Natural killer cell treated with Interleukin-12 subunit alpha and Interleukin-12 subunit beta and Interleukin-15 and Interleukin-18, amount 100 ng/mL, for 72 hours (primary cell): ENCODE data around the gene HAGHL. TPM values are rescaled to one million over a fixed set of nuclear protein-coding genes. Genes with fewer than 3 reads are reported as not detected.

ENCODE experiments used
- ATAC-seq, 2 donors: fragments of 150-1000 bp; cut with Tn5 transposase in 1 of 2; sonication (Bioruptor Pico), chemical (Tn5 transposase) in 1 of 2; 2 replicates each; pipeline ENCODE4 v1.10.0; 2021
- DNase-seq: peaks from one replicate; pipeline ENCODE4 v3.0.0; 2022; ENCODE audit warnings: low spot score
- H3K27ac Mint-ChIP-seq, 2 donors: 1 replicate in 1 of 2; 2 replicates in 1 of 2; pipeline ENCODE4 v1.8.0; 2022; ENCODE audit warnings: mixed read lengths in 2 of 2, mild to moderate bottlenecking in 1 of 2, moderate library complexity in 1 of 2
- H3K27me3 Mint-ChIP-seq, 2 donors: 1 replicate in 1 of 2; 2 replicates in 1 of 2; pipeline ENCODE4 v1.8.0; 2022; ENCODE audit warnings: mixed read lengths in 2 of 2
- H3K36me3 Mint-ChIP-seq: one replicate; pipeline ENCODE4 v1.8.0; 2022; ENCODE audit warnings: mixed read lengths
- H3K4me1 Mint-ChIP-seq, 2 donors: 1 replicate in 1 of 2; 2 replicates in 1 of 2; pipeline ENCODE4 v1.8.0; 2022; ENCODE audit warnings: low read depth in 2 of 2, mixed read lengths in 2 of 2, mild to moderate bottlenecking in 1 of 2
- H3K4me3 Mint-ChIP-seq: one replicate; pipeline ENCODE4 v1.8.0; 2022; ENCODE audit warnings: mixed read lengths
- H3K9me3 Mint-ChIP-seq: 2 replicates; pipeline ENCODE4 v1.8.0; 2022; ENCODE audit warnings: mixed read lengths
- total RNA-seq, 2 donors: library from RNA; stranded (reverse); gene quantifications; one replicate each; pipeline ENCODE4 v1.2.3, GENCODE V29; 2022

HAGHL gene
- total RNA-seq, 2 donors from 2014 or later: 5.4 to 15.3 TPM

GRCh38 chr16:763369-764183, 36.7 kb downstream of the HAGHL start:
- H3K4me1 Mint-ChIP-seq: no peaks in the 10 kb centered on the region
- no peaks in the 10 kb centered on the region for H3K27me3 Mint-ChIP-seq
- no peak overlapping the region for H3K27ac Mint-ChIP-seq
- DNase-seq: no peak
- no peak for ATAC-seq
- no peaks in the 10 kb centered on the region for H3K36me3 Mint-ChIP-seq
- H3K4me3 Mint-ChIP-seq: no peak overlapping the region
- no peaks in the 10 kb centered on the region for H3K9me3 Mint-ChIP-seq

GRCh38 chr16:764184-764750, 37.4 kb downstream of the HAGHL start:
- Mint-ChIP-seq H3K36me3 (no peaks in the 10 kb centered on the region), H3K27ac (no peak overlapping the region), H3K9me3 (no peaks in the 10 kb centered on the region), H3K4me1 (no peaks in the 10 kb centered on the region), H3K27me3 (no peaks in the 10 kb centered on the region), H3K4me3 (no peak overlapping the region)
- DNase-seq: no peak
- ATAC-seq: no peak

- Mint-ChIP-seq H3K4me1 (no peaks in the 10 kb centered on the region), H3K4me3 (no peak overlapping the region), H3K36me3 (no peaks in the 10 kb centered on the region), H3K27me3 (no peaks in the 10 kb centered on the region), H3K27ac (no peak overlapping the region), H3K9me3 (no peaks in the 10 kb centered on the region)
- no peak for DNase-seq
- ATAC-seq: no peak
Measured at GRCh38 chr16:764848-765487, 38.1 kb downstream of the HAGHL start.

GRCh38 chr16:765488-765865, 38.6 kb downstream of the HAGHL start:
- Mint-ChIP-seq H3K4me1 (no peaks in the 10 kb centered on the region), H3K4me3 (no peak overlapping the region), H3K9me3 (no peaks in the 10 kb centered on the region), H3K27ac (no peak overlapping the region), H3K36me3 (no peaks in the 10 kb centered on the region), H3K27me3 (no peaks in the 10 kb centered on the region)
- no peak for ATAC-seq
- DNase-seq: no peak

GRCh38 chr16:766008-766819, 39.3 kb downstream of the HAGHL start:
- no peak overlapping the region for H3K27ac Mint-ChIP-seq
- no peaks in the 10 kb centered on the region for H3K9me3 Mint-ChIP-seq
- H3K36me3 Mint-ChIP-seq: no peaks in the 10 kb centered on the region
- ATAC-seq (no peak), DNase-seq (no peak)
- no peaks in the 10 kb centered on the region for H3K4me1 Mint-ChIP-seq
- H3K4me3 Mint-ChIP-seq: no peak overlapping the region
- H3K27me3 Mint-ChIP-seq: no peaks in the 10 kb centered on the region

- ATAC-seq (no peak), DNase-seq (no peak)
- Mint-ChIP-seq H3K27ac (no peak overlapping the region), H3K27me3 (no peaks in the 10 kb centered on the region), H3K36me3 (no peaks in the 10 kb centered on the region), H3K9me3 (no peaks in the 10 kb centered on the region), H3K4me1 (no peaks in the 10 kb centered on the region), H3K4me3 (no peak overlapping the region)
Measured at GRCh38 chr16:766820-767640, 40.1 kb downstream of the HAGHL start.

GRCh38 chr16:767743-768235, 40.9 kb downstream of the HAGHL start:
- DNase-seq (no peak), ATAC-seq (no peak)
- H3K4me1 Mint-ChIP-seq: no peaks in the 10 kb centered on the region
- no peak overlapping the region for H3K27ac Mint-ChIP-seq
- no peaks in the 10 kb centered on the region for H3K9me3 Mint-ChIP-seq
- no peaks in the 10 kb centered on the region for H3K36me3 Mint-ChIP-seq
- no peak overlapping the region for H3K4me3 Mint-ChIP-seq
- no peaks in the 10 kb centered on the region for H3K27me3 Mint-ChIP-seq

GRCh38 chr16:768428-768827, 41.5 kb downstream of the HAGHL start:
- ATAC-seq: no peak
- no peaks in the 10 kb centered on the region for H3K27me3 Mint-ChIP-seq
- no peaks in the 10 kb centered on the region for H3K4me1 Mint-ChIP-seq
- no peak overlapping the region for H3K27ac Mint-ChIP-seq
- DNase-seq: no peak
- no peak overlapping the region for H3K4me3 Mint-ChIP-seq
- no peaks in the 10 kb centered on the region for H3K36me3 Mint-ChIP-seq
- no peaks in the 10 kb centered on the region for H3K9me3 Mint-ChIP-seq

GRCh38 chr16:769184-769784, 42.4 kb downstream of the HAGHL start:
- DNase-seq: no peak
- no peaks in the 10 kb centered on the region for H3K27me3 Mint-ChIP-seq
- ATAC-seq: no peak
- no peak overlapping the region for H3K4me3 Mint-ChIP-seq
- H3K27ac Mint-ChIP-seq: no peak overlapping the region
- H3K4me1 Mint-ChIP-seq: no peaks in the 10 kb centered on the region
- no peaks in the 10 kb centered on the region for H3K36me3 Mint-ChIP-seq
- H3K9me3 Mint-ChIP-seq: no peaks in the 10 kb centered on the region

GRCh38 chr16:769934-770333, 43.0 kb downstream of the HAGHL start:
- H3K27me3 Mint-ChIP-seq: no peaks in the 10 kb centered on the region
- ATAC-seq: no peak
- no peak overlapping the region for H3K27ac Mint-ChIP-seq
- DNase-seq: no peak
- H3K4me3 Mint-ChIP-seq: no peak overlapping the region
- no peaks in the 10 kb centered on the region for H3K4me1 Mint-ChIP-seq
- H3K36me3 Mint-ChIP-seq: no peaks in the 10 kb centered on the region
- no peaks in the 10 kb centered on the region for H3K9me3 Mint-ChIP-seq

GRCh38 chr16:770411-770810, 43.5 kb downstream of the HAGHL start:
- no peaks in the 10 kb centered on the region for H3K36me3 Mint-ChIP-seq
- H3K27me3 Mint-ChIP-seq: no peaks in the 10 kb centered on the region
- no peak overlapping the region for H3K27ac Mint-ChIP-seq
- H3K4me3 Mint-ChIP-seq: no peak overlapping the region
- no peak for DNase-seq
- H3K4me1 Mint-ChIP-seq: no peaks in the 10 kb centered on the region
- no peak for ATAC-seq
- H3K9me3 Mint-ChIP-seq: no peaks in the 10 kb centered on the region

GRCh38 chr16:772959-773358, 46.1 kb downstream of the HAGHL start:
- Mint-ChIP-seq H3K9me3 (no peaks in the 10 kb centered on the region), H3K27me3 (peaks cover 0 to 3% of the 10 kb centered on the region in 2 donors), H3K27ac (no peak overlapping the region), H3K4me3 (no peak overlapping the region), H3K36me3 (no peaks in the 10 kb centered on the region), H3K4me1 (peaks cover 0 to 2% of the 10 kb centered on the region in 2 donors)
- DNase-seq: no peak
- no peak for ATAC-seq
